Measurements from ENCODE around the gene MRPL48. TPM values are rescaled to one million over a fixed set of nuclear protein-coding genes. Genes with fewer than 3 reads are reported as not detected.

MRPL48 gene
- total and polyA plus RNA-seq, 12 donors, result 13.6 to 75.3 (median 32.0) TPM

- Histone ChIP-seq H3K4me1 (replicated peaks in 1 of 2) (no peaks in the 10 kb centered on the region), H3K4me3 (no peak overlapping the region), H3K27me3 (no peaks in the 10 kb centered on the region), H3K27ac (no peak overlapping the region), H3K36me3 (replicated peaks in 1 of 2) (no peaks in the 10 kb centered on the region), H3K9me3 (replicated peaks in 1 of 3) (no peaks in the 10 kb centered on the region)
- DNase-seq, result no peak
- TF ChIP-seq POLR2A (IDR thresholded peaks at IDR 0.05) (no peak), CTCF (IDR thresholded peaks at IDR 0.05) (no peak)
- WGBS, 4 donors, result 83 to 93% (median 86%) methylated on average over 1 of the region's 1 CpG
- intact Hi-C loops (cut with DNase I), result no loop called here
These were observed 20.4 kb downstream of the MRPL48 start for GRCh38 chr11:73808052-73808451.

- Histone ChIP-seq H3K27ac (no peak overlapping the region), H3K27me3 (no peaks in the 10 kb centered on the region), H3K4me1 (replicated peaks in 1 of 2) (no peaks in the 10 kb centered on the region), H3K9me3 (replicated peaks in 1 of 3) (no peaks in the 10 kb centered on the region), H3K4me3 (no peak overlapping the region), H3K36me3 (replicated peaks in 1 of 2) (no peaks in the 10 kb centered on the region)
- DNase-seq, result no peak
- TF ChIP-seq CTCF (IDR thresholded peaks at IDR 0.05) (no peak), POLR2A (IDR thresholded peaks at IDR 0.05) (no peak)
- intact Hi-C loops (cut with DNase I), result no loop called here
- WGBS, 4 donors, result 82 to 100% (median 86%) methylated on average over 1 of the region's 1 CpG
These were observed 23.0 kb downstream of the MRPL48 start for GRCh38 chr11:73810637-73811036.

- Histone ChIP-seq H3K27ac (no peak overlapping the region), H3K27me3 (no peaks in the 10 kb centered on the region), H3K36me3 (replicated peaks in 1 of 2) (no peaks in the 10 kb centered on the region), H3K4me3 (no peak overlapping the region), H3K9me3 (replicated peaks in 1 of 3) (peaks cover 0 to 1% (median 0%) of the 10 kb centered on the region in 3 donors), H3K4me1 (replicated peaks in 1 of 2) (no peaks in the 10 kb centered on the region)
- TF ChIP-seq CTCF (IDR thresholded peaks at IDR 0.05) (no peak), POLR2A (IDR thresholded peaks at IDR 0.05) (no peak)
- no peak for DNase-seq
- 89 to 93% (median 92%) methylated on average over 3 of the region's 3 CpGs for WGBS, 4 donors
- intact Hi-C loops (cut with DNase I), result no loop called here
These were observed 24.6 kb downstream of the MRPL48 start for GRCh38 chr11:73812234-73812633.

GRCh38 chr11:73814812-73815211 is 27.1 kb downstream of the MRPL48 start:
- Histone ChIP-seq H3K27me3 (no peaks in the 10 kb centered on the region), H3K4me3 (no peak overlapping the region), H3K36me3 (replicated peaks in 1 of 2) (no peaks in the 10 kb centered on the region), H3K9me3 (replicated peaks in 1 of 3) (peaks cover 0 to 4% (median 0%) of the 10 kb centered on the region in 3 donors), H3K27ac (no peak overlapping the region), H3K4me1 (replicated peaks in 1 of 2) (peaks cover 6 to 8% of the 10 kb centered on the region in 2 donors)
- intact Hi-C loops (cut with DNase I), result no loop called here
- TF ChIP-seq POLR2A (IDR thresholded peaks at IDR 0.05) (no peak), CTCF (IDR thresholded peaks at IDR 0.05) (no peak)
- no peak for DNase-seq
- WGBS, 4 donors, result 96 to 99% (median 98%) methylated on average over 8 of the region's 8 CpGs
